Stimulated activated CD4-positive, alpha-beta T cell treated with anti-CD3 and anti-CD28 coated beads, TNF-alpha, amount 100 ng/mL, for 24 hours (primary cell): Measurements from ENCODE around the gene PRPF38B.
"Not testable (repeated sequence)": the region's sequence is repeated elsewhere in the genome, so short reads cannot be mapped to it uniquely, and the experiment has no call there.

Source experiments
- DNase-seq, 3 experiments: peaks; one replicate each; pipeline ENCODE4 v3.0.0-alpha.2; 2020; ENCODE audit warnings: low read depth in 3 of 3

PRPF38B gene, protein sequence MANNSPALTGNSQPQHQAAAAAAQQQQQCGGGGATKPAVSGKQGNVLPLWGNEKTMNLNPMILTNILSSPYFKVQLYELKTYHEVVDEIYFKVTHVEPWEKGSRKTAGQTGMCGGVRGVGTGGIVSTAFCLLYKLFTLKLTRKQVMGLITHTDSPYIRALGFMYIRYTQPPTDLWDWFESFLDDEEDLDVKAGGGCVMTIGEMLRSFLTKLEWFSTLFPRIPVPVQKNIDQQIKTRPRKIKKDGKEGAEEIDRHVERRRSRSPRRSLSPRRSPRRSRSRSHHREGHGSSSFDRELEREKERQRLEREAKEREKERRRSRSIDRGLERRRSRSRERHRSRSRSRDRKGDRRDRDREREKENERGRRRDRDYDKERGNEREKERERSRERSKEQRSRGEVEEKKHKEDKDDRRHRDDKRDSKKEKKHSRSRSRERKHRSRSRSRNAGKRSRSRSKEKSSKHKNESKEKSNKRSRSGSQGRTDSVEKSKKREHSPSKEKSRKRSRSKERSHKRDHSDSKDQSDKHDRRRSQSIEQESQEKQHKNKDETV

DNA sequence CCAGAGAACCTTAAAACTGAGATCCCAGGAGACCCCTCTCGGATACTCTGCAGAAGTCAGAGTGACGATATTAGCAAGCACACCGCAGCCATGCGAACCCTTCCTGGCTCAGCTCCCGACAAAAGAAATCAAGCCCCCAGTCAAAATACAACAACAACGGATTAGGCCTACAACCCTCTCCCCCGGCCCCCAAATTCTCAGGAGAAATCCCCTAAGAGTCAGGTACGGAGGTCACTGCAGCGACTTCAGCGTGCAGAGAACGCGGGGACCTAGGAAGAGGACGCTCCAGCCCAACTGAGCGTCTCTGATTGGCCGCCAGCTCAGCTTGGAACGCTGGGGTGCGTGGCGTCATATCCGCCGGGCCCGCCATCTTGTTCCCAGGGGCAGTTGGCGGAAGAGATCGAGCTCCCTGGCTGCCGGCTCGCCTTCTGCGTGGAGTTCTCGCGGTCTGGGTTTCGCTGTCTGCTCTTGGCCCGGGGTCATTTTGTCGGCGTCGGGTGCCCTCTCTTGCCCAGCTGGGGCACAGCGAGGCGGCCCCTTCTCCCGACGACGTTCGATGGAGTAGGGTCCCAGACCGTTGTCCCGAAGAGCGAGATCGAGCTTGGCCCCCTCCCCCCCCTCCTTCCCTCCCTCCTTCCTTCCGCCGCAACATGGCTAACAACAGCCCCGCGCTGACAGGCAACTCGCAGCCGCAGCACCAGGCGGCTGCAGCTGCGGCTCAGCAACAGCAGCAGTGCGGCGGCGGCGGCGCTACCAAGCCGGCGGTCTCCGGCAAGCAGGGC, at the start of gene PRPF38B:
Gene PRPF38B, plus strand, starts transcription at position 369 of the 782 bp plus-strand sequence. Its CDS starts 282 bp downstream, at position 651.
- DNase-seq = peak; percentile 85 to 93 (median 85)

DNA sequence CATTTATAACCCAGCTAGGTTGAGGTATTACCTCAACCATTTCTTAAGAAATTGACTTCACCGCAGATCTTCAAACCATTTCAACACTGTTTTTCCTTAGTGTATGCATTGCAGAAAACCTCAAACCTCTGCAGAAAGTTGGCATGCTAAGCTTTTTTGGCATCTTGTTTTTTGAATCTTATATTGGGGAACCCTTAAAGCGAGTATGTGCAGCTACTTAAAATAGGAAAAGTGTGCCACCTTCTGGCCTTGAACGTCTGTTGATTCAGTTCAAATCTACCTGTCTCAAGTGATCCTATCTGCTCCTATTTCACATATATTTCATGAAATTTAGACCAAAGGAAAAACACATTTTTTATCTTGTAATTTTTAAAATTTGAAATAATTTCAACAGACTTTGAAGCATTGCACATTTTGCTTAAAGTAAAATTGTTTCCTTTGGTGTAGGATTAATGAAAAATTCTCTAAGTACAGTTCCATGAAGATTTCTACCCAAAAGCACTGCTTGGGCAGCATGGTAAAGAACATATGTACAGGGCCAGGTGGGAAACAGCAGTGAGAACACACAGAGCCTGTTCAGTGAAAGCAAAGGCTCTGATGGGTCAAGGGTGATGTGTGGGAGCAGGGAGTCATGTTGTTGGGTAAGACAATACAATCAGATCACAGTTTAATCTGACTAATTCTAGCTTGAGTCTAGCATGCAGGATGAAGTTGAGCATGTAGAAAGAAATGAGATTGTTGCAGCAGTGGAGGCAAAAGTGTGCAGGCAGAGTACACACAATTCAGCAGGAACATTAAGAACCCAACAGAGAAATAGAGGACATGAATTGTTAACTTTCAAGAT, 48.4 kb upstream of the PRPF38B start:
- DNase-seq = no peak

DNA sequence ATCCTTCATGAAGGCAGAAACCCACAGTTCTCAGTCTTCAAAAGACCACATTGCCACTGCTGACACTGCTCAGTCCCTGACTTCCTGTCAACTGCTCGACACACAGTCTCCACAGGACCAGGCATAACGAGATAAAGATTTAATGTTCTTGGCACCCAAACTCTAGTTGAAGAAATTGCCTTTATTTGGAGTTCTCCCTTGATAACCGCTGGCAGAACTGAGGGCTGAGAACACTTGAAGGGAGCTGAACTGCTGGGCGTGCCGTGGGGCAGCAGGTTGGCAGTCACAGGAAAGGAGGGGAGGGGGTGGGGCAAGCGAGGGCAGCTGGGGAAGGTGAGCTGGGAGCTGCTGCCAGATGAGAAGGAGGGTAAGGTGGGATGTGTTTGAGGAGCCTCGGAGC, 47.1 kb upstream of the PRPF38B start:
- DNase-seq = peak in 1 of 3 experiments; percentile 21

DNA sequence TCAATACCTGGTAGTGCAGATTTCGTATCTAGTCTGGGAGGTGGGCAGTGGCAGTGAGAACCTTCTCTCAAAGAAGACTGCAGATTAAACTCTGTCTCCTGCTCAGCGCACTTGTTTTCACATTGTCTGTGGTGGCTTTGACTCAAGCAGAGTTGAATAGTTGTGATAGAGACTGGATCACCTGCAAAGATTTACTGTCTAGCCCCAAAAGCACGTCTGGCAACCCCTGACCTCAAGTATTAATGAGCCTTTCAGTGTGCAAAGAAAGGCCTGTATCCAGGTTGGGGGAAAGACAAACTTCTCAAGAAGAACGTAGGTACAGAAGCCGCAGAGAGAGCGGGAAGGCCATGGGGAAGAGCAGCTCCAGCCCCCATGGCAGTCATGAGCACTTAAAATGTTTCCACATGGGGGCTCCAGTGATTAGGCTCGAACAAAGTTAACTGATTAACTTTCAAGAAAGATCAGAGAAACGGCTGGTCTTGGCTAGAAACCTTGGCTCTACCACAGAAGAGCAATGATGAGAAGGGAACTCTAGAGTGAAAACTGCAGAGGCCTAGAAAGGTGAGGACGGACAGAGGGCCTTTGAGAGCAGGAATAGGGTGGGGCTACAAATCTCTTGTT, 46.4 kb upstream of the PRPF38B start:
- DNase-seq = no peak

DNA sequence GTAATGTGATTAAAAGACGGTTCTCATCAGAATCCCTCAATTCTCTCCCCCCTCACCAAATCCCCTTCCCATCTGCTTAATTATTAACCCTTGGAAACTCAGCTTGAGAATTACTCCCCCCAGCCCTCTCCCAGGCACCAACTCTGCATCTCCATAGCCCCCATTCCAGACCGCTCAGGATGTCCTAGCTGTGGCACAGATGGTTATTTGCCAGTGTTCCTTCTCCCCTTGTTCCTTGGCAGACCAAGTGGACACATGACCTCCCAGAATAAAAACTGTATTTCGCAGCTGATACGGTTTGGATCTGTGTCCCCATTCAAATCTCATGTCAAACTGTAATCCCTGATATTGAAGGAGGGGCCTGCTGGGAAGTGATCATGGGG, 45.9 kb upstream of the PRPF38B start:
- no peak for DNase-seq

DNA sequence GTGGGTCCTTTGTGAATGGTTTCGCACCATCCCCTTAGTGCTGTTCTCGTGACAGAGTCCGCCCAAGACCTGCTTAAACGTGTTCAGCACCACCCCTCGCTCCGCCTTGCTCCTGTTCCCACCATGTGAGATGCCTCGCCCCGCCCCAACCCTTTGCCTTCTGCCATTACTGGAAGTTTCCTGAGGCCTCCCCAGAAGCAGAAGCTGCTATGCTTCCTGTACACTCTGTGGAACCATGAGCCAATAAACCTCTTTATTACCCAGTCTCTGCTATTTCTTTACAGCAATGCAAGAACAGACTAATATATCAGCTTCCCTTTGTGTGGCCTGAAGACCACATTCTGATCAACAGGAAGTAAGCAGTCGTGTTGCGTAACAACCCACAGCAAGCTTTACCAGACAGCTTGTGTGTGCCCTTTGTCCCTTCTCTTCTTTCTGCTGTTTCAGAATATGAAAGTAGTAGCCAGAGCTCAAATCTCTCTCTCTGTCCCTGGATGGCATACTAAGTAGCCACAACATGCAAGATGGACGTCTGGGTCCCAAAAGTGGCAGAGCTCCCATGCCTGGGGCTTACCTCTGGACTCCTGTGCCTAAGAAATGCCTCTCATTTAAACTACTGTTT, 45.4 kb upstream of the PRPF38B start:
- DNase-seq = peak in 1 of 3 experiments; percentile 51

DNA sequence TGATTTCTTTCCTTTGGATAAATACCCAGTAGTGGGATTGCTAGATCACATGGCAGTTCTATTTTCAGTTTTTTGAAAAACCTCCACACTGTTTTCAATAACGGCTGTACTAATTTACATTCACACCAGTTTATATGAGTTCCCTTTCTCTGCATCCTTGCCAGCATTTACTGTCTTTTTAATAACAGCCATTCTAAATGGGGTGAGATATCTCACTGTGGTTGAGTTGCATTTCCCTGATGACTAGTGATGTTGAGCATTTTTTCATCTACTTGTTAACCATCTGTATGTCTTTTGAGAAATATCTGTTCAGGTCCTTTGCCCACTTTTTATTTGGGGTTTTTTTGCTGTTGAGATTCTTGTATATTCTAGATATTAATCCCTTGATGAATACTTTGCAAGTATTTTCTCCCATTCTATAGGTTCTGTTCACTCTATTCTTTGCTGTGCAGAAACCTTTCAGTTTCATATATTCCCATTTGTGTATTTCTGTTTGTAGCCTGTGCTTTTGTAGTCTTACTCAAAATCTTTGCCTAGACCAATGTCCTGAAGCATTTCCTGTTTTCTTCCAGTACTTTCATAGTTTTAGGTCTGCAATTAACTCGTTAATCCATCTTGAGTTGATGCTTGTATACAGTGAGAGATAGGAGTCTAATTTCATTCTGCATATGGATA, 38.5 kb upstream of the PRPF38B start:
- no peak for DNase-seq

DNA sequence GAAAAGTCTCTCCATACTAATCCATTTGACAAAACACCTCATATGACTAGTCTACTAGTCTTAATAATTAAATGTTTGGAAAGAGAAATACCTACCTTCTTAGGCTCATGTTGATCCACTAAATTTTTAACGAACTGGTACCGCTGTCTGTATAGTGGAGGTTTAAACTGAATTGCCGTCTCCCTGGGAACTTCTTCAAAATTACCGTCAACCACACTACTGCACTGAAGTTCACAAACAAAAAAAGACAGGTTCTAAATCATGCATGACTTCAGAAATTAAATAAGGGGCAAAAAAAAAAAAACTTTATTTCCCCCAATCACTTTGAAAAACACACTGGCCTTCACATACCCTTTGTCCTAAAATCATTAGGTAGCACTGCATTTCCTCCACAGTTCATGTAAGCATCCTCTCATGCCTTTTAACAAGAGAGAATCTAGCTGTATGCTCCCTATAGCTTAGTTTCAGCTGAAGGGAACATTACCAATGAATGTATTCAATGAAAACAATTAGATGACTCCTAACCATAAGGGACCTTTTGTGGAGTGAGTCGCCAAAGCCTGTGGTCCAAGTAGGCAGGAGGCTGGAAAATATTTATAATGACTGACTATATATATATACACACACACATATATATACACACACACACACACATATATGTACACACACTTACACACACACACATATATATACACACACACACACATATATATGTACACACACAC, 34.6 kb upstream of the PRPF38B start:
- DNase-seq = no peak

DNA sequence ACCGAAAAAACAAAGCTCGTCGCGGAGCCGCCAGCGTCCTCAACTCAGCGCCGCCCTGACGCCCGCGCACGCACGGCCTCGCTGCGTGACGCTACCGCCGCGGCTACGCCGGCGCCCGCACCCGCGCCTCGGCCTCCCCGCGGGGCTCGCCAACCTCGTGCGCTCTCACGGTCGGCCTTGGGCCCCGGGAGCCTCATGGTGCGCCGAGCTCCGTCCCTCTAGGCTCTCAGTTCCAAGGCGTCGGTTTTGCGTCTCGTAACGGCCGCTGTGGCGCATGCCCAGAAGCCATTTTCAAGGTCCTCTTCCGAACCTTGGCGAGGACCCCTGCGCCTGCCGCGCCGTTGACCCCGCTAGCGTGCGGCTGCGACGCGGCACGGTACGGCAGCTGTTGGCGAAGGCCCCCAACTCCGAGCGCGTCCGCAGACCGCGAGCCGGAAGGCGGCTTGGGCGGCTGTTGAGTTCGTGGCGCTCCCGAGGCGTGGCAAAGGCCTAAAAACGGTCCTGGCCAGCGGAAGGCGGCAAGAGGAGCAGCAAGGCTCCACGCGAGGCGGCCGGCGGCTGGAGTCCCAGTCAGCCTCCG, 31.0 kb upstream of the PRPF38B start, which contains the start of gene HENMT1:
Gene HENMT1, minus strand, starts transcription at position 64 of the 580 bp plus-strand sequence. CDS start 1,209 bp downstream, outside the sequence.
- DNase-seq = peak; percentile 50 to 75 (median 53)

DNA sequence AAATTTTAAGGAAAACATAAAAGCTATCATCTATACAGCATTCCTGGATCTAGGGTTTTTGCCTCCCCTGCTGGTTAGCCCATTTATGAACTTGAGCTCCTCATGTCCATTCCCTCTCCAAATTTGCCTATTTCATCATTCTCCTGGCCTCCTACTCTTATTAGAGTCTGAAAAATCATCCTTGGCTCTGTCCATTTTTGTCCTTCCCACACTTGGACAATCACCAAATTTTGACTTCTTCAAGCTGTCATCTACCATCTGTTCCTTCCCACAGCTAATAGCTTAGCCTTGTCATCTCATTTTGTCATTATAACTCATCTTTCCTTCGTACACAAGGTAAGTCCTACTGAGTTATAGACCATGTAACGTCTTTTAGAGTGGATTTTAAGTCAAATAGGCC, 29.0 kb upstream of the PRPF38B start:
- no peak for DNase-seq

DNA sequence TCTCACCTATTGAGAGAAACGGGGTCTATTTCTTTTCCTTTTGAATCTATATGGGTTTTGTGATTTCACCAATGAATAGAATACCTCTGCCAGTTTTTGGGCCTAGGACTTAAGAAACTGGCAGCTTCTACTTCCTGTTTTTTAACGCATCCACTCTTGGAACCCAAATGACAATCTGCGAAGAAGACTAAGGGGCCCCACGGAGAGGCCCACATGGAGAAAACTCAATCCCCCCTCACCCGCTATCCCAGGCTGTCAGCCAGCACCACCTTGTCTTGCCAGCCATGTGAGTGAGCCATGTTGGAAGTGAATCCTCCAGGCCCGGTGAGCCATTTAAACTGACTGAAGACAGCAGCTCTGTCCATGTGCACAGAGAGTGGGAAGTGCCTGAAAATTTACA, 27.6 kb upstream of the PRPF38B start:
- DNase-seq = no peak

DNA sequence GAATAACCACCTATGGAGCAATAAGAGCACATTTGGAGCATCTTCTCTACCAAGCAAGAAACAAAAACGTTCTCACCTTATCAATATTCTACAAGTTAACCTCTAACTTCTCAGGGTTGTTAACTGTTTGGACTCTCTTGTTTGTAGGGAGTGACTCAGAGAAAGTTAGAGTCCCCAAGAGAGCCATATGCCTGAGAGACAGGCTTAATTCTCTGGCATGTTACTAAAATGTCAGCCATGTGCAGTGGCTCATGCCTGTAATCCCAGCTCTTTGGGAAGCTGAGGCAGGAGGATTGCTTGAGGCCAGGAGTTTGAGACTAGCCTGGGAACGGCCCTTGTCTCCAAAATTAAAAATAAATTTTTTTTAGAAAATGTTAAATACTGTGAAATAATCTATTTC, 27.0 kb upstream of the PRPF38B start:
- no peak for DNase-seq

DNA sequence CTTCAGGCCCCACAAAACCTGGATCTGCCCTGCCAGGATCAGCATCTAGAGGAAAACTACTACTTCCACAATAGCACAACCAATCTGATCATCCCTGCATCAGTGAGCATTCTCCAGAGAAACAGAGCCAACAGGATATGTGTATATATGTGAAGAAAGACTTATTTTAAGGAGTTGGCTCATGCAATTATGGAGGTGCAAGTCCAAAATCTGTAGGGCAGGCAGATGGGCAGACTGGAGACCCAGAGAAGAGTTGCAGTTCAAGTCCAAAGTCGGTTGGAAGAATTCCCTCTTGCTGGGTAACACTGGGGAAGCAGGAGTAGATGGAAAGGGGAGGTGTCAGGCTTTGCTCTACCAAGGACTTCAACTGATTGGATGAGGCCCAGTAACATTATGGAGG, 26.3 kb upstream of the PRPF38B start:
- DNase-seq = no peak

DNA sequence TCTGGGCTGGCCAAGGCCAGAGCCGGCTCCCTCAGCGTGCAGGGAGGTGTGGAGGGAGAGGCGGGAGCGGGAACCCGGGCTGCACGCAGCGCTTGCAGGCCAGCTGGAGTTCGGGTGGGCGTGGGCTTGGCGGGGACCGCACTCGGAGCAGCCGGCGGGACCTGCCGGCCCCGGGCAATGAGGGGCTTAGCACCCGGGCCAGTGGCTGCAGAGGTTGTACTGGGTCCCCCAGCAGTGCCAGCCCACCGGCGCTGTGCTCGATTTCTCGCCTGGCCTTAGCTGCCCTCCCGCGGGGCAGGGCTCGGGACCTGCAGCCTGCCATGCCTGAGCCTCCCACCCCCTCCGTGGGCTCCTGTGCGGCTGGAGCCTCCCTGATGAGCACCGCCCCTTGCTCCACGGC, 24.7 kb upstream of the PRPF38B start:
- DNase-seq = not testable (repeated sequence)

DNA sequence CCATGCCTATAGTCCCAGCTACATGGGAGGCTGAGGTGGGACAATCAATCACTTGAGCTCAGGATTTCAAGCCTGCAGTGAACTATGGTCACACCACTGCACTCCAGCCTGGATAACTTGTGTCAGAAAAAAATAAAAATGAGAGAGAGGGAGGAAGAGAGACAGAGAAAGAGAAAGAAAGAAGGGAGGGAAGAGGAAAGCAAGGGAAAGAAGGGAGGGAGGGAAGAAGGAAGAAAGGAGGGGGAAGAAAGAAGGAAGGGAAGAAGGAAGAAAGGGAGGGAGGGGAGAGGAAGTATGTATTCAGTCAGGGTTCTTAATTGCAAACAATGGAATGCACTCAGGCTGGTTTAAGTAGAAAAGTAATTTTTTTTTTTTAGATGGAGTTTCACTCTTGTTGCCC, 23.3 kb upstream of the PRPF38B start:
- DNase-seq = no peak

DNA sequence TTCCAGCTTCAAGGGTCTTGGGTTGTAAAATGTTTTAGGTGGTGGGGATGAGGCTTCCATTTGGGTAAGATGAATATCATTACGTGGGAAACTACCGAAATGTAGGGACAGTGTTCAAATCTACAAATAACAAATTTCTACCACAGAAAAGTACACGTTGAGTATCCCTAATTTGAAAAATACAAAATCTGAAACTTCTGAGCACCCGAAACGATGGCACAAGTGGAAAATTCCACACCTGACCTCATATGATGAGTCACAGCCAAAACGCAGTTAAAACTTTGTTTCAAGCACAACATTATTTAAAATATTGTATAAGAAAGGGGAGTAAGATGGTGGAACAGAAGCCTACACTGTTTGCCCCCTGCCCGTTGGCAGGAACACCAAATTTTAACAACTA, 22.4 kb upstream of the PRPF38B start:
- DNase-seq = no peak

DNA sequence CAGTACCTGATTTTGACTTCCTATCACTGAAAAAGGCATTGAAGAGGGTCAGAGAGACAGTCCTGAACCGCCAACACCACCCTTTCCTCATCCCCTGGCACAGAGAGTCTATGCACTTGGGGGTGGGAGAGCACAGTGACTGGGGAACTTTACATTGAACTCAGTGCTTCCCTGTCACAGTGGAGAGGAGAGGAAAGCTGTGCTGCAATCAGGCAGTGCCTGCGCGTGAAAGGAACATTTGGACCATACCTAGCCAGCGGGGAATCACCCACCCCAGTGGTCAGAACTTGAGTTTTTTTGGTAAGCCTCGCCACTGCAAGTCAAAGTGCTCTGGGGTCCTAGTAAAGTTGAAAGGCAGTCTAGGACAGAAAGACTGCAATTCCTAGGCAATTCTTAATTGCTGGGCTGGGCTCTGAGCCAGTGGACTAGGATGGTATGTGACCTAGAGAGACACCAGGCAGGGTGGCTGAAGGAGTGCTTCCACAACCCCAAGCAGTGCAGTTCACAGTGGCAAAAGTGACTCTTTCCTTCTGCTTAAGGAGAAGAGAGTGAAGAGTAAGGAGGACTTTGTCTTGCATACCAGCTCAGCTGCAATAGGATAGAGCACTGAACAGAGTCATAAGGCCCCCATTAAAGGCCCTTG, 21.9 kb upstream of the PRPF38B start:
- DNase-seq = no peak

DNA sequence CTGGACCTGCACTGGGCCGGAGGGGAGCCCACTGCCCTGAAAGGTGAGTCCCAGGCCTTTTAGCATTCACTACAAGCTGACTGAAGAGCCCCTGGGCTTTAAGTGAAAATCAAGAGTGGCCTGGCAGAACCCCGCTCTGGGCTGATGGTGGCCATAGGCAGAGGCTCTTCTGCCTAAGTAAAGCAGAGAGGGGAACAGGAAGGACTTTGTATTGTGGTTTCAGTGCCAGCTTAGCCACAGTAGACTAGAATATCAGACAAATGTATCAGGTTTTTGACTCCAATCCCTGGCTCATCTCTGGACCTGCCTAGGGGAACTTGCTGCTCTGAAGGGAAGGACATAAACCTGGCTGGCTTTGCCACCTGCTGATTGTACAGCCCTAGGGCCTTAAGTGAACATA, 21.0 kb upstream of the PRPF38B start:
- no peak for DNase-seq

DNA sequence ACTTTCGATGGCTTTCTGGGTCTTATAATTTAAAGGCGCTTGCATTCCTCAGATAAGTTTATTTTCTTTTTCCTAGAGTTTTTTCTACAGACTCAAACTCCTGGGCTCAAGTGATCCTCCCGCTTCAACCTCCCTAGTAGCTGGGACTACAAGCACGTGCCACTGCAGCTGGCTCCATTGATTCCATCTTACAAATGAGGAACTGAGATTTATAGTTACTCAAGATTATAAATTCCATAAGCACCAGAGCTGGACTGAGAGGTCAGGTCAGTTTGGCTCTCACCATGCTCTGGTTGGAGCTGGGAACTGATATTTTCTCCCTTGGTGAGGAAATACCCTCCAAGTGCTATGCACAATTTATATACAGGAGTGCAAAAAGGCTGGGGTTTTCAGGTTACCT, 13.4 kb upstream of the PRPF38B start:
- DNase-seq = no peak
